Measurements from ENCODE around the gene HES4.

The HES4 gene

GRCh38 chr1:974293-974640 is 25.6 kb downstream of the HES4 start:
- no peak for TF ChIP-seq TEAD4 (IDR thresholded peaks at IDR 0.05)
- TF ChIP-seq YY1 (IDR thresholded peaks at IDR 0.05; ENCODE audit: low read depth): no peak
- TF ChIP-seq TAF1 (IDR thresholded peaks at IDR 0.05; ENCODE audit: low read depth): no peak
- TF ChIP-seq RAD21 (IDR thresholded peaks at IDR 0.05; ENCODE audit: low read depth): no peak
- TF ChIP-seq EGR1 (IDR thresholded peaks at IDR 0.05): no peak

GRCh38 chr1:973459-974292 is 26.2 kb downstream of the HES4 start:
- TF ChIP-seq YY1 (IDR thresholded peaks at IDR 0.05; ENCODE audit: low read depth) (no peak), EGR1 (IDR thresholded peaks at IDR 0.05) (no peak), CREB1 (IDR thresholded peaks at IDR 0.05; ENCODE audit: low read depth) (no peak), NFIC (IDR thresholded peaks at IDR 0.05) (no peak)

GRCh38 chr1:972726-973458 is 27.0 kb downstream of the HES4 start:
- TF ChIP-seq EGR1 (IDR thresholded peaks at IDR 0.05): no peak
- no peak for TF ChIP-seq FOXM1 (IDR thresholded peaks at IDR 0.05; ENCODE audit: borderline replicate concordance, low read depth)
- no peak for TF ChIP-seq TEAD4 (IDR thresholded peaks at IDR 0.05)
- TF ChIP-seq USF1 (IDR thresholded peaks at IDR 0.05): no peak
- TF ChIP-seq CREB1 (IDR thresholded peaks at IDR 0.05; ENCODE audit: low read depth): no peak
- TF ChIP-seq EP300 (IDR thresholded peaks at IDR 0.05; ENCODE audit: borderline replicate concordance): no peak
- TF ChIP-seq RAD21 (IDR thresholded peaks at IDR 0.05; ENCODE audit: low read depth): no peak
- no peak for TF ChIP-seq YY1 (IDR thresholded peaks at IDR 0.05; ENCODE audit: low read depth)
- no peak for TF ChIP-seq ZBTB7A (IDR thresholded peaks at IDR 0.05; ENCODE audit: low read depth)
- TF ChIP-seq TCF12 (IDR thresholded peaks at IDR 0.05; ENCODE audit: low read depth): no peak
- no peak for TF ChIP-seq NFIC (IDR thresholded peaks at IDR 0.05)
- no peak for TF ChIP-seq CEBPB (IDR thresholded peaks at IDR 0.05)
- no peak for TF ChIP-seq TAF1 (IDR thresholded peaks at IDR 0.05; ENCODE audit: low read depth)
- TF ChIP-seq, protein P1, sequence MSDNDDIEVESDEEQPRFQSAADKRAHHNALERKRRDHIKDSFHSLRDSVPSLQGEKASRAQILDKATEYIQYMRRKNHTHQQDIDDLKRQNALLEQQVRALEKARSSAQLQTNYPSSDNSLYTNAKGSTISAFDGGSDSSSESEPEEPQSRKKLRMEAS (IDR thresholded peaks at IDR 0.05): no peak
- TF ChIP-seq REST (IDR thresholded peaks at IDR 0.05; ENCODE audit: low read depth): no peak

DNA sequence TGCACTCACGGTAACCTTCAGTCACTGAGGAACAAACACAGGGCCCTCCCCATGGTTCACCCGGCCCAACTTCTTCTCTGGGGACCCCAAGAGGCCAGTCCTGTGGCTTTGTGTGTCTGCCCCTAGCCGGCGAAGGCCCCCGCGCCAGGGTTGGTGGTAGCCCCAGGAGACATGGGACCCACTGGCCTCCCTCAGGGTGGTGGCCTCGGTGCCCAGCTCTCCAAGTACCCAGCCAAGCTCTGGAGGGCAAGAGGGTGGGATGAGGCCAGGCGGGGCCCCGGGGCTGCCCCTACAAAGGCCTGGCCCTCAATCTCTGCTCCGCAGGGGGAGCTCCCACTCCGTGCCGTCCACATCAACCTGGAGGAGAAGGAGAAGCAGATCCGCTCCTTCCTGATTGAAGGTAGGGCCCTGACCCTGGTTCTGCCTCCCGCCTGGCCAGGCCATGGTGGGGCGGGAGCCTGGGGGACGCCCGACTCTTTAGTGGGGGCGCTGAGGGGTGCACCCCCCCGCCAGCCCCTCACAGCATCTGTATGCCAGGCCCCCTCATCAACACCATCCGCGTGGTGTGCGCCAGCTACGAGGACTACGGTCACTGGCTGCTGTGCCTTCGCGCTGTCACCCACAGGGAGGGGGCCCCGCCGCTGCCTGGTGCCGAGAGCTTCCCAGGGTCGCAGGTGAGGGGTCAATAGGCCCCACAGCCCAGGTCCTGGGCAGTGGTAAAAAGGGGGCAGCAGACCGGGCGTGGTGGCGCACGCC is 28.0 kb downstream of the HES4 start:
- no peak for TF ChIP-seq EP300 (IDR thresholded peaks at IDR 0.05; ENCODE audit: borderline replicate concordance)
- no peak for TF ChIP-seq TEAD4 (IDR thresholded peaks at IDR 0.05)
- TF ChIP-seq YY1 (IDR thresholded peaks at IDR 0.05; ENCODE audit: low read depth): no peak
- TF ChIP-seq REST (IDR thresholded peaks at IDR 0.05; ENCODE audit: low read depth): no peak
- no peak for TF ChIP-seq TAF1 (IDR thresholded peaks at IDR 0.05; ENCODE audit: low read depth)
- no peak for TF ChIP-seq NFIC (IDR thresholded peaks at IDR 0.05)
- TF ChIP-seq CREB1 (IDR thresholded peaks at IDR 0.05; ENCODE audit: low read depth): no peak

DNA sequence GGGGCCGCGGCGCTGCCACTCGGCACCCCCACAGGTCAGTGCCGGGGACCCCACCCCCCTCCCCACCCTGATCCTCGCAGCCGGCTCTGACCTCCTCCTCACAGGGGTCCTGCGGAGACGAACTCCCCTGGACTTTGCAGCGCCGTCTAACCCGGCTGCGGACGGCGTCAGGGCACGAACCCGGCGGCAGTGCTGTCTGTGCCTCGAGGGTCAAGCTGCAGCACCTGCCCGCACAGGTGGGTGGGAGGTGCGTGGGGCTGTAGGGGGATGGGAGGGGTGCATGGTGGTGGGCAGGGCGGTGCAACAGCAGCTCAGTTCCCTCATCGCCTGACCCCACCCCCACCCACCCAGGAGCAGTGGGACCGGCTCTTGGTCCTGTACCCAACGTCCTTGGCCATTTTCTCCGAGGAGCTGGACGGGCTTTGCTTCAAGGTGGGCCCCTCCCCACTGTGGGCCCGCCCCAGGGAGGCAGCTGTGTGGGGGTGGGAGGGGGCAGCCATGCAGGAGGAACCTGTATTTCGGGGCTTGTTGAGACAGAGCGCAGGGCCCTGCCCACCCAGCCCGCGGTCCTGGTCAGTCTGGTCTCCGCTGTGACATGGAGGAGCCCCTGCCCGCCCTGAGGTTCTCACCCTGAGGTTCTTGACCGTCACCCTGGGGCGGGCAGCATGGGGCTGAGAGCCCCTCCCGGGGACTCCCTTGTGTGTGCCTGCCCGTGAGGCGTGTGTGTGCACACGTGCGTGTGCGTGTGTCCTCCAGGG is 28.7 kb downstream of the HES4 start:
- TF ChIP-seq, protein P1 (IDR thresholded peaks at IDR 0.05): no peak
- TF ChIP-seq TAF1 (IDR thresholded peaks at IDR 0.05; ENCODE audit: low read depth) (no peak), EP300 (IDR thresholded peaks at IDR 0.05; ENCODE audit: borderline replicate concordance) (no peak), USF1 (IDR thresholded peaks at IDR 0.05) (no peak), TCF12 (IDR thresholded peaks at IDR 0.05; ENCODE audit: low read depth) (no peak), FOXM1 (IDR thresholded peaks at IDR 0.05; ENCODE audit: borderline replicate concordance, low read depth) (no peak), ZBTB7A (IDR thresholded peaks at IDR 0.05; ENCODE audit: low read depth) (no peak), RAD21 (IDR thresholded peaks at IDR 0.05; ENCODE audit: low read depth) (no peak), TEAD4 (IDR thresholded peaks at IDR 0.05) (no peak), CREB1 (IDR thresholded peaks at IDR 0.05; ENCODE audit: low read depth) (no peak), EGR1 (IDR thresholded peaks at IDR 0.05) (no peak), CEBPB (IDR thresholded peaks at IDR 0.05) (no peak), REST (IDR thresholded peaks at IDR 0.05; ENCODE audit: low read depth) (no peak), NFIC (IDR thresholded peaks at IDR 0.05) (no peak)
